Heart right ventricle (tissue), 16 donors: Measurements from ENCODE around the gene RIMBP2. TPM values are rescaled to one million over a fixed set of nuclear protein-coding genes. Genes with fewer than 3 reads are reported as not detected.

Experiments
- ATAC-seq, 8 donors: fragments of 200-7000 bp; cut with Tn5 transposase; one replicate each; pipeline ENCODE4 v1.9.1; 2020; ENCODE audit warnings: mild to moderate bottlenecking in 8 of 8, moderate library complexity in 8 of 8, moderate number of reproducible peaks in 1 of 8
- DNase-seq, 2 donors: peaks; one replicate each; pipeline ENCODE4 v3.0.0-alpha.2; 2020
- H3K27ac ChIP-seq, 10 donors: fragments of 200-600 bp; sonication (generic) in 2 of 10; one replicate each; pipeline versions ENCODE4 v1.5.0 to v1.8.0; 2020 to 2022; ENCODE audit warnings: mild to moderate bottlenecking in 3 of 10
- H3K27me3 ChIP-seq, 7 donors: fragments of 200-600 bp; one replicate each; pipeline ENCODE4 v1.8.0; 2021 to 2022; ENCODE audit warnings: mild to moderate bottlenecking in 2 of 7
- H3K36me3 ChIP-seq, 9 donors: fragments of 200-600 bp; sonication (generic) in 1 of 9; one replicate each; pipeline versions ENCODE4 v1.5.0 to v1.8.0; 2020 to 2022; ENCODE audit warnings: mild to moderate bottlenecking in 2 of 9
- H3K4me1 ChIP-seq, 9 donors: fragments of 200-600 bp; sonication (generic) in 1 of 9; one replicate each; pipeline versions ENCODE4 v1.5.0 to v1.8.0; 2020 to 2022; ENCODE audit warnings: mild to moderate bottlenecking in 4 of 9
- H3K4me3 ChIP-seq, 10 donors: fragments of 200-600 bp; sonication (generic) in 2 of 10; one replicate each; pipeline versions ENCODE4 v1.5.0 to v1.8.0; 2020 to 2022; ENCODE audit warnings: mild to moderate bottlenecking in 7 of 10, moderate library complexity in 2 of 10
- H3K9me3 ChIP-seq, 11 donors: fragments of 200-600 bp in 10 of 11; sonication (generic) in 2 of 11; one replicate each; pipeline versions ENCODE4 v1.5.0 to v1.8.0; 2013 to 2022; ENCODE audit warnings: mild to moderate bottlenecking in 2 of 11, control low read depth in 1 of 11, moderate library complexity in 1 of 11
- WGBS, 2 donors: extraction: QIAGEN DNeasy Blood & Tissue Kit; methylation state at CpG; one replicate each; pipeline ENCODE4 v1.1.7; 2013; ENCODE audit warnings: inconsistent platforms in 1 of 2; 5-methylcytosine and 5-hydroxymethylcytosine counted together
- intact Hi-C, 10 donors: fragments of 100-400 bp; cut with DNase I; formaldehyde crosslinking; loops; one replicate each; pipeline versions ENCODE4 v1.11.1 to v1.14.2; 2022
- polyA plus RNA-seq, 2 donors: library from polyadenylated mRNA; stranded (reverse); fragments of 200-250 nt; gene quantifications; one replicate each; pipeline ENCODE4 v1.2.3, GENCODE V29; 2013
- total RNA-seq, 10 donors: library from RNA; stranded (reverse); fragmentation: NEBNext Ultra II Directional in 3 of 10; extraction: Animal tissue kit (Norgen Biotek cat#: 25700) in 3 of 10; gene quantifications; one replicate each; pipeline versions ENCODE4 v1.2.1 to v1.2.4, GENCODE V29; 2021 to 2023
- TF ChIP-seq, protein P1 (sequence below), 9 donors: fragments of 200-600 bp; sonication (generic) in 2 of 9; IDR thresholded peaks; one replicate each; pipeline versions ENCODE4 v1.5.0 to v1.8.0; 2021 to 2022; ENCODE audit warnings: antibody characterized with exemption in 9 of 9, mild to moderate bottlenecking in 5 of 9, moderate library complexity in 1 of 9
- donor health status: Arrhythmogenic right ventricular cardiomyopathy.
- donor health status: ischemic (EF 13 %, LVEDD 7.1; RV severe dilation, severe dysfunction).
- donor health status: healthy with polysubstance abuse.
- donor health status: DM: no; HTN: yes; CAD: no.
- donor health status: DM: no; HTN: no; CAD: no.
- donor health status: ischemic (EF 25% LVEDD 6.9; RV normal size, moderate dysfunction).
- donor health status: ischemic (EF 25% LVEDD 5.7; RV mildly dilated, moderate dysfunction).
- donor health status: healthy.
- donor health status: DM: yes; HTN: yes; CAD: no.
- donor health status: Ischemic cardiomyopathy.
- donor health status: ischemic (EF 35%, LVEDD 5.7; RV mildly dilated, moderate dysfunction).
- donor health status: nonischemic (EF 11% LVEDD 7.7; RV severe dilation, severe dysfunction).
- donor health status: DM: yes; HTN: yes; CAD: no.
- donor health status: PGD.
- donor health status: ischemic (EF 29% LVEDD 5.4; RV normal size, mild dysfunction).
- donor health status: nonischemic (EF 23%, LVEDD 6.1; RV moderate dilation, normal function).

The RIMBP2 gene
- total and polyA plus RNA-seq, 12 donors: 0.01 to 0.17 (median 0.05) TPM; not detected in 9

DNA sequence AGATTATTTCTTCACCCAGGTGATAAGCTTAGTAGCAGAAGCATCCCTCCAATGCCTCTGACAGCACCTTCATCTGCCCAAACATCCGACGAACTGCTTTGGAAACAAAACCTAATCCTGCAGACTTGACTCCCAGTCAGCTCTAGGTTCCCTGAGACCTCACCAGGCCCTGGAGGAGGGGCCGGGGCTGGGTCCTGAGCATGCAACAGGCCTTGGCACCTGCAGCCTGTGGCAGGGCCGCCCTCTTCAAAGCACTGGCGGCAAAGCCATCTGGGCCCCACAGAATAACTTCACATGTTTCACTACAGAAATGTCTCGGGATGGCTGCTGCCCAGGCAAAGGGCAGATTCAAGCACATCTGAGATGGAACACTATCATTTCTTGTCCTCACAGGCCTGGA, 245.1 kb downstream of the RIMBP2 start:
- H3K27me3 ChIP-seq: peaks cover 0 to 34% (median 14%) of the 10 kb centered on the region in 7 donors
- peaks cover 0 to 25% (median 9%) of the 10 kb centered on the region in 11 donors for H3K9me3 ChIP-seq
- 85 to 88% methylated on average over 6 of the region's 6 CpGs for WGBS, 2 donors
- no peaks in the 10 kb centered on the region for H3K36me3 ChIP-seq
- DNase-seq (no peak), ATAC-seq (no peak)
- no peak overlapping the region for H3K27ac ChIP-seq
- TF ChIP-seq, protein P1, sequence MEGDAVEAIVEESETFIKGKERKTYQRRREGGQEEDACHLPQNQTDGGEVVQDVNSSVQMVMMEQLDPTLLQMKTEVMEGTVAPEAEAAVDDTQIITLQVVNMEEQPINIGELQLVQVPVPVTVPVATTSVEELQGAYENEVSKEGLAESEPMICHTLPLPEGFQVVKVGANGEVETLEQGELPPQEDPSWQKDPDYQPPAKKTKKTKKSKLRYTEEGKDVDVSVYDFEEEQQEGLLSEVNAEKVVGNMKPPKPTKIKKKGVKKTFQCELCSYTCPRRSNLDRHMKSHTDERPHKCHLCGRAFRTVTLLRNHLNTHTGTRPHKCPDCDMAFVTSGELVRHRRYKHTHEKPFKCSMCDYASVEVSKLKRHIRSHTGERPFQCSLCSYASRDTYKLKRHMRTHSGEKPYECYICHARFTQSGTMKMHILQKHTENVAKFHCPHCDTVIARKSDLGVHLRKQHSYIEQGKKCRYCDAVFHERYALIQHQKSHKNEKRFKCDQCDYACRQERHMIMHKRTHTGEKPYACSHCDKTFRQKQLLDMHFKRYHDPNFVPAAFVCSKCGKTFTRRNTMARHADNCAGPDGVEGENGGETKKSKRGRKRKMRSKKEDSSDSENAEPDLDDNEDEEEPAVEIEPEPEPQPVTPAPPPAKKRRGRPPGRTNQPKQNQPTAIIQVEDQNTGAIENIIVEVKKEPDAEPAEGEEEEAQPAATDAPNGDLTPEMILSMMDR (IDR thresholded peaks at IDR 0.05): no peak
- H3K4me1 ChIP-seq: no peaks in the 10 kb centered on the region
- H3K4me3 ChIP-seq: no peak overlapping the region
- intact Hi-C loops: loop anchor here in 1 of 10 donors (2.0 kb wide), 1 partner anchor 72 kb away; no protein-coding TSS in a partner anchor

DNA sequence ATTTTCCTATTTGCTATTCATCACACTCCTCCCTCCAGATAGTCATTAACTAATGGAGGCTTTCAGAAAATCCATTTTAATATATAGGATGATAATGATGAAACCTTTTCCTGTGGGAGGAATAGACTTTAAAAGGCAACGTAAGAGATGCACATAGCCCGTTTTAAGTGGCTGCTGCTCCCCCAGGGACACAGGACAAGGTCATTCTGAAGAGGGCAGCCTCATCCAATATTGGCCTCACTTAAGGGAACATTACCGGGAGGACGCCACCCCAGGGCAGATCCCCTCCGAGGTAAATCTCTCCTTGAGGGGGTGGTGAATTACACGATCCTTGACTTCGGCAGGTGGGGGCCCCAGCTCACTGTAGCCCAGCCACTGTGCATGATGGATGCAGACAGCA, 246.5 kb downstream of the RIMBP2 start:
- intact Hi-C loops: no loop called here
- TF ChIP-seq, protein P1 (IDR thresholded peaks at IDR 0.05): no peak
- Histone ChIP-seq H3K27ac (no peak overlapping the region), H3K9me3 (peaks cover 0 to 25% (median 9%) of the 10 kb centered on the region in 11 donors), H3K27me3 (peaks cover 0 to 34% (median 7%) of the 10 kb centered on the region in 7 donors), H3K36me3 (no peaks in the 10 kb centered on the region), H3K4me3 (no peak overlapping the region), H3K4me1 (no peaks in the 10 kb centered on the region)
- DNase-seq (no peak), ATAC-seq (no peak)
- 74 to 83% methylated on average over 7 of the region's 7 CpGs for WGBS, 2 donors

DNA sequence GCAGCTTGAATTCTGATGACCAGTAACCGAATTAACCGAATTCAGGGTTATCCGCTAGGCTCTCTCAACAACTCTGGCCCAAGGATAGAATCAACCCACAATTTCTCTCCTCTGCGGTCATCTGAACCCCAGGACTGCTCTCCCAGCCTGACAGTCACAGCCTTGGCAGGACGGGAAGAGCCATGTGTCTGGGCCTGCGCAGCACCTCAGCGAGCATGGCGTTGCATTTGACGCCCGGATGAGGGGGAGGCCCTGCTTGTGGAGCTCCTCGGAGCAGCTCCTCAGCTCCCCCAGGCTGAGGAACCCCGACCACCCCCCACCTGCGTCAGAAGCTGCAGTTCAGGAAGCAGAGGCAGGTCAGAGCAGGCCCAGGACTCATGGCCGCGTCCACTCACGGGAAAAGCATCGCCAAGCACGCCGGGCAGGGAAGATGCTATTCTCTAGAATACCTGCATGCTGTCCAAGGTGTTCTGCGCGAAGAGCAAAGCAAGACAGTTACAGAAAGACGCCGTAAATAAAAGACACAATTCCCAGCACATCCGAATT, 247.3 kb downstream of the RIMBP2 start:
- TF ChIP-seq, protein P1 (IDR thresholded peaks at IDR 0.05): no peak
- Histone ChIP-seq H3K4me1 (no peaks in the 10 kb centered on the region), H3K9me3 (peaks cover 0 to 25% (median 9%) of the 10 kb centered on the region in 11 donors), H3K4me3 (no peak overlapping the region), H3K27ac (no peak overlapping the region), H3K36me3 (no peaks in the 10 kb centered on the region), H3K27me3 (peaks cover 0 to 31% (median 3%) of the 10 kb centered on the region in 7 donors)
- ATAC-seq (no peak), DNase-seq (no peak)
- intact Hi-C loops: no loop called here
- whole genome bisulfite sequencing, 2 donors: 90 to 93% methylated on average over 24 of the region's 24 CpGs

DNA sequence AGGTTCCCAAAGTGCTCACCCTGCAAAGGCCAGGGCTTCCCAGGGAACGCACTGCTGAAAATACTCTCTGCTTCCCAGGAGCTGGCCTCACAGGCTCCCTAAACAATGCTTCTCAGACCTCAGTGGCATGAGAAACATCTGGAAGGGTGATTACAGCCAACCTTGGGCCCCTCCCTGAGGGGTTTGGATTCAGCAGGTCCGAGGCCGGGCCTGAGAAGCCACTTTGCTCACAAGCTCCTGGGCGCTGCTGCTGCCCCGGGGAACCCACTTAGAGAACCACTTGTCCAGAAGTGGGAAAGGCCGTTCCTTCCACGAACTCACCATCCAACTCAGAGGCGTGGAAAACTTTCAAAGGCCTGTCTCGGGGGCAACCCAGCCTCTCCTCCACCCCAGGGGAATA, 247.9 kb downstream of the RIMBP2 start:
- Histone ChIP-seq H3K36me3 (no peaks in the 10 kb centered on the region), H3K4me1 (no peaks in the 10 kb centered on the region), H3K9me3 (peaks cover 0 to 25% (median 9%) of the 10 kb centered on the region in 11 donors), H3K27me3 (peaks cover 0 to 28% (median 3%) of the 10 kb centered on the region in 7 donors), H3K4me3 (no peak overlapping the region), H3K27ac (no peak overlapping the region)
- TF ChIP-seq, protein P1 (IDR thresholded peaks at IDR 0.05): no peak
- WGBS, 2 donors: 87 to 92% methylated on average over 9 of the region's 9 CpGs
- intact Hi-C loops: no loop called here
- no peak for ATAC-seq
- no peak for DNase-seq
